GM19455 (cell line): ENCODE data around the gene ADAMTSL3.

Source experiments
- ATAC-seq: cut with Tn5 transposase; IDR thresholded peaks from one replicate; pipeline ENCODE4 v1.9.1; 2021; ENCODE audit not compliant: unreplicated experiment

ADAMTSL3 gene

GRCh38 chr15:83913034-83913632 is 259.2 kb downstream of the ADAMTSL3 start:
- no peak for ATAC-seq

- no peak for ATAC-seq
These were observed 261.0 kb downstream of the ADAMTSL3 start for GRCh38 chr15:83914906-83915305.

- ATAC-seq = no peak
These were observed 263.5 kb downstream of the ADAMTSL3 start for GRCh38 chr15:83917432-83917831.

GRCh38 chr15:83918011-83918410 is 264.1 kb downstream of the ADAMTSL3 start:
- ATAC-seq = no peak

- peak; percentile 72 for ATAC-seq
These were observed 265.5 kb downstream of the ADAMTSL3 start for GRCh38 chr15:83919319-83919830.

GRCh38 chr15:83919978-83920510 is 266.1 kb downstream of the ADAMTSL3 start:
- no peak for ATAC-seq

- no peak for ATAC-seq
These were observed 268.8 kb downstream of the ADAMTSL3 start for GRCh38 chr15:83922649-83923294.

- ATAC-seq = no peak
These were observed 272.2 kb downstream of the ADAMTSL3 start for GRCh38 chr15:83926116-83926515.

- ATAC-seq = peak; percentile 53
These were observed 273.9 kb downstream of the ADAMTSL3 start for GRCh38 chr15:83927704-83928391.

- ATAC-seq = peak; percentile 90
These were observed 274.4 kb downstream of the ADAMTSL3 start for GRCh38 chr15:83928392-83928734.

GRCh38 chr15:83928878-83929418 is 275.0 kb downstream of the ADAMTSL3 start:
- ATAC-seq = peak; percentile 35

GRCh38 chr15:83929619-83930018 is 275.7 kb downstream of the ADAMTSL3 start:
- no peak for ATAC-seq

GRCh38 chr15:83930392-83931212 is 276.7 kb downstream of the ADAMTSL3 start:
- ATAC-seq = no peak

- no peak for ATAC-seq
These were observed 281.9 kb downstream of the ADAMTSL3 start for GRCh38 chr15:83935774-83936173.

- ATAC-seq = no peak
These were observed 286.2 kb downstream of the ADAMTSL3 start for GRCh38 chr15:83940136-83940535.

GRCh38 chr15:83943043-83943442 is 289.1 kb downstream of the ADAMTSL3 start:
- ATAC-seq = no peak

- no peak for ATAC-seq
These were observed 290.0 kb downstream of the ADAMTSL3 start for GRCh38 chr15:83943849-83944404.

- ATAC-seq = no peak
These were observed 293.2 kb downstream of the ADAMTSL3 start for GRCh38 chr15:83947156-83947555.

GRCh38 chr15:83954506-83954905 is 300.6 kb downstream of the ADAMTSL3 start:
- no peak for ATAC-seq

GRCh38 chr15:83955806-83956265 is 301.9 kb downstream of the ADAMTSL3 start:
- peak; percentile 99 for ATAC-seq
